ENCODE results near the gene TMEM167B. TPM values are rescaled to one million over a fixed set of nuclear protein-coding genes. Genes with fewer than 3 reads are reported as not detected.

TMEM167B gene
- 31.0 and 48.8 TPM in 2 replicates for polyA plus RNA-seq (2011; rRNA removed)
- polyA minus RNA-seq (2011; rRNA and poly(A)+ RNA removed), result 8.7 and 9.9 TPM in 2 replicates

GRCh38 chr1:109090196-109091077, at the start of gene TMEM167B:
Gene TMEM167B (plus strand): TSS chr1:109090764. CDS start chr1:109090873, 109 bp downstream.
- H3K4me3 ChIP-seq (ENCODE audit: low read depth, low read length), result peak within 1 kb of the TSS; percentile 86
- no peak for TF ChIP-seq CTCF (IDR thresholded peaks at IDR 0.05; ENCODE audit: insufficient read depth, low read depth, low read length)
- peak; percentile 85 for DNase-seq (ENCODE audit: low read depth)
- H3K27me3 ChIP-seq (ENCODE audit: control insufficient read depth, insufficient read depth, low read length), result no peaks in the 10 kb centered on the region
- no peaks in the 10 kb centered on the region for H3K36me3 ChIP-seq (ENCODE audit: control insufficient read depth, insufficient read depth, low read length)
- ChIA-PET CTCF (interaction anchor here (1.5 to 2.3 kb wide), 4 partner anchors 8 to 22 kb away, joined by 4 to 13 read pairs (median 6); a partner anchor contains a TSS), POLR2A (interaction anchor here (0.6 to 1.1 kb wide), 2 partner anchors 10 to 14 kb away, joined by 4 to 6 read pairs; partner anchors contain the start of gene TAF13)

DNA sequence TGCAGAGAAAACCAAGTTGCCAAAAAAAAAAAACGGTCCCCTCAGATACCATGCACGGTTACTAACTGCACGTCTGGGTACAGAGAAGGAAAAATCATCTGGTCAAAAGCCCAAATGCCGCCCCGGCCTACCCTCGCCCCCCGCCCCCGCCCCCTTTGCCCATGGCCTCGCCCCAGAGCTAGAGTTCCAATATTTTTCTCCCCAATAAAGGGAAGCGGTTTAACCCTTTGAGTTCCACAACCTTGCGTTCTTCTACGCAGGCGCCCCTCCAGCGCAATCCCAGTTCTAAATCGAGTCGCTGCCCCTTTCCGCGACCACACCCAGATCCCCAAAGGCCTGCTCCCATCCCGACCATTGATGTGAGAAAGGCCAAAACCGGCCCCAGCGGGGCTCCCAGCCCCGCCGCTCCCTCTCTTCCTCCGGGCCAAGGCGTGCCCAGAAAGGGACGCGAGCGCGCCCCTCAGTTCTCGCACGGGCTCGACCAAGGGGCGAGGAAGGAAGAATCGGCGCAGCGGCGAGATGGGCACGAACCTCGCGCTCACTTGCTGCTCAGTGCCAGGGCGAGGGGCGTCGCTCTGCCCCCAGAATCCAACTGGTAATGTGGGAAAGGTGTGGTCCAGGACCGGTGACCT, 49.5 kb upstream of the TMEM167B start:
- TF ChIP-seq CTCF (IDR thresholded peaks at IDR 0.05; ENCODE audit: insufficient read depth, low read depth, low read length), result 0 out of 2 replicates have a peak, but pooled peaks have one; percentile 5
- no peak for DNase-seq (ENCODE audit: low read depth)

DNA sequence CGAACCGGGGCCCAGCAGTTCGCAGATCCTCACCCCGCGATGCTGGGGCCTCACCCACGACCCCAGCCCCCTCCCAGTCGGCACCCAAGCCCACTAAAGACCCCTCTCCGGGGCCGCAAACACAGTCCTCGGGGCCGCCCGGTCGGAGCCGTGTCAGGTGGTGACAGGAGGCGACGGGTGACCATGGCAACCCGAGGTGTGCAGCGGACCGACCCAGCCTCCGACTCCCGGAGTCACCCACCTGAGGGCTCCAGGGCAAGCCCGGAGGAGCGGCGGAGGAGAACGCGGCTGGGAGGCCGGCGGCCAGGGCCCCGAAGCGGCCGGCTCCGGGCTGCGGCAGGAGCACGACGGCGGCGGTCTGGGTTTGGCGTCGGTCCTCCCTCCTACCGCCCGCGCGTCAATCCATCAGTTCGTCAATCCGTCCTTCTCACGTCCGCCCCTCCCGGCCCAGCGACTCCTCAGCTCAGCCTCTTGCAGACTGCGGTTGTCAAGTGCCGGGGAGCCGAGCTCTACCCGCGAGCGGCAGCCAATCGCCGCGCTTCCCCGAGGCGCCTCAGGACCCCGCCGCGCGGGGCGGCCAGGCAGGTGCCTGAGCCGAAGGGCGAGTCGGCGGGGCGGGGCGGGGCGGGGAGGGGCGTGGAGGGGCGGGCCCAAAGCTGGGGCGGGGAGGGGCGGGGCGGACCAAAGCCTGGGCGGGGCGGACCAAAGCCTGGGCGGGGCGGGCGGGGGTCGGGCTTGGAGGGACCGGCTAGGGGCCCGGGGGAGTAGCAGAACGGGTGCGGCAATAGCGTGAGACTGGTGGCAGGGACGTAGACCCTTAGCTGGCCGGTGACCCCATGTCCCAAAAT, 48.7 kb upstream of the TMEM167B start, which contains the start of gene WDR47:
Gene WDR47 (minus strand): TSS at position 482 of the 848 bp plus-strand sequence. CDS start 18,590 bp downstream, outside the sequence.
- Histone ChIP-seq H3K4me3 (ENCODE audit: low read depth, low read length) (peak within 1 kb of the TSS; percentile 99), H3K27me3 (ENCODE audit: control insufficient read depth, insufficient read depth, low read length) (no peaks in the 10 kb centered on the region), H3K36me3 (ENCODE audit: control insufficient read depth, insufficient read depth, low read length) (no peaks in the 10 kb centered on the region)
- peak; percentile 54 for DNase-seq (ENCODE audit: low read depth)
- ChIA-PET CTCF (no interaction called here), POLR2A (interaction anchor here (0.7 to 1.0 kb wide), 2 partner anchors 50 to 58 kb away, joined by 3 read pairs; no protein-coding TSS in a partner anchor)
- no peak for TF ChIP-seq CTCF (IDR thresholded peaks at IDR 0.05; ENCODE audit: insufficient read depth, low read depth, low read length)

More for the DNA sequence above, 49.5 kb upstream of the TMEM167B start:
- ChIA-PET POLR2A (interaction anchor here (0.6 kb wide), 1 partner anchor 48 kb away, joined by 3 read pairs; no protein-coding TSS in a partner anchor), CTCF (no interaction called here)
- no peaks in the 10 kb centered on the region for H3K36me3 ChIP-seq (ENCODE audit: control insufficient read depth, insufficient read depth, low read length)
- no peaks in the 10 kb centered on the region for H3K27me3 ChIP-seq (ENCODE audit: control insufficient read depth, insufficient read depth, low read length)
- peak overlapping the region; percentile 99 for H3K4me3 ChIP-seq (ENCODE audit: low read depth, low read length)

- ChIA-PET POLR2A (no interaction called here), CTCF (interaction anchor here (0.9 kb wide), 1 partner anchor 82 kb away, joined by 3 read pairs; the partner anchor contains the start of gene CLCC1)
- Histone ChIP-seq H3K27me3 (ENCODE audit: control insufficient read depth, insufficient read depth, low read length) (no peaks in the 10 kb centered on the region), H3K36me3 (ENCODE audit: control insufficient read depth, insufficient read depth, low read length) (no peaks in the 10 kb centered on the region), H3K4me3 (ENCODE audit: low read depth, low read length) (no peak overlapping the region)
- no peak for DNase-seq (ENCODE audit: low read depth)
- TF ChIP-seq CTCF (IDR thresholded peaks at IDR 0.05; ENCODE audit: insufficient read depth, low read depth, low read length), result no peak
Measured at GRCh38 chr1:109045595-109045994, 45.0 kb upstream of the TMEM167B start.

Measured in BJ (cell line).